ENCODE results near the gene NTM.

The NTM gene

GRCh38 chr11:132050577-132051165 lies 680.3 kb downstream of the NTM start:
- H3K9me2 ChIP-seq (replicated peaks; ENCODE audit: control insufficient read depth, low read length) = no peaks in the 10 kb centered on the region
- no peaks in the 10 kb centered on the region for H3K4me1 ChIP-seq (ENCODE audit: control insufficient read depth, low read length)
- H4K20me1 ChIP-seq (ENCODE audit: control insufficient read depth, insufficient read depth, low read depth, low read length) = no peaks in the 10 kb centered on the region
- H3K4me2 ChIP-seq (ENCODE audit: low read length) = no peak overlapping the region
- no peaks in the 10 kb centered on the region for H3K27me3 ChIP-seq (ENCODE audit: control insufficient read depth, low read length)
- no peaks in the 10 kb centered on the region for H3K9me3 ChIP-seq (ENCODE audit: control insufficient read depth, insufficient read depth, low read length)
- no peaks in the 10 kb centered on the region for H3F3A ChIP-seq (ENCODE audit: control insufficient read depth, insufficient read depth)
- no peak overlapping the region for H3K27ac ChIP-seq (ENCODE audit: low read depth, low read length)
- H3K36me3 ChIP-seq (ENCODE audit: control insufficient read depth, low read length) = no peaks in the 10 kb centered on the region
- no peak overlapping the region for H3K4me3 ChIP-seq (ENCODE audit: low read length)
- TF ChIP-seq CTCF (IDR thresholded peaks at IDR 0.05; ENCODE audit: low read depth, low read length, poor library complexity, severe bottlenecking) (no peak), EZH2phosphoT487 (IDR thresholded peaks at IDR 0.05; ENCODE audit: borderline replicate concordance, low read length) (no peak)
- H3K79me2 ChIP-seq (ENCODE audit: control insufficient read depth, low read length) = no peaks in the 10 kb centered on the region

GRCh38 chr11:132051704-132052103 lies 681.3 kb downstream of the NTM start:
- H3K79me2 ChIP-seq (ENCODE audit: control insufficient read depth, low read length) = no peaks in the 10 kb centered on the region
- H3F3A ChIP-seq (ENCODE audit: control insufficient read depth, insufficient read depth) = no peaks in the 10 kb centered on the region
- no peak overlapping the region for H3K4me2 ChIP-seq (ENCODE audit: low read length)
- H3K27ac ChIP-seq (ENCODE audit: low read depth, low read length) = no peak overlapping the region
- TF ChIP-seq EZH2phosphoT487 (IDR thresholded peaks at IDR 0.05; ENCODE audit: borderline replicate concordance, low read length) = no peak
- no peaks in the 10 kb centered on the region for H3K4me1 ChIP-seq (ENCODE audit: control insufficient read depth, low read length)
- no peak overlapping the region for H3K4me3 ChIP-seq (ENCODE audit: low read length)
- no peaks in the 10 kb centered on the region for H3K9me2 ChIP-seq (replicated peaks; ENCODE audit: control insufficient read depth, low read length)
- no peaks in the 10 kb centered on the region for H3K9me3 ChIP-seq (ENCODE audit: control insufficient read depth, insufficient read depth, low read length)
- no peaks in the 10 kb centered on the region for H3K36me3 ChIP-seq (ENCODE audit: control insufficient read depth, low read length)
- no peaks in the 10 kb centered on the region for H4K20me1 ChIP-seq (ENCODE audit: control insufficient read depth, insufficient read depth, low read depth, low read length)
- H3K27me3 ChIP-seq (ENCODE audit: control insufficient read depth, low read length) = no peaks in the 10 kb centered on the region

DNA sequence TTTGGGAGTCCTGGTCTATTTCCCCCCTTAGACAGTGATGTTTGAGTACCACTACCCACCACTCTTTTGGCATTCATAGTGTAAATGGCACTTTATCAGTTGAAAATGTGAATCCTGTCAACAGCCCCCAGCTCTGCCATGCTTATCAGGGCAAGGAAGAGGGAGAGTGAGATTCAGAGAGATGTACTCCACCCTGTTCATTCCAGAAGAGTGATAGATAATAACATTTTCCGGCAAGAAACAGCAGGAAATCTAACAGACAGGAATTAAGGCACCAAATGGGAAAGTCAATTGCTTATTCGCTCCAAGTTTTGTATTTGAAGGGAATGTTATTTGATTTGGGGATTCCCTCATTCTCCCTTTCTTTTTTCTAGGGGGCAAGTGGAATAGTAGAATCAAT lies 681.9 kb downstream of the NTM start:
- Histone ChIP-seq H3F3A (ENCODE audit: control insufficient read depth, insufficient read depth) (no peaks in the 10 kb centered on the region), H3K79me2 (ENCODE audit: control insufficient read depth, low read length) (no peaks in the 10 kb centered on the region), H3K27me3 (ENCODE audit: control insufficient read depth, low read length) (no peaks in the 10 kb centered on the region), H3K4me2 (ENCODE audit: low read length) (no peak overlapping the region), H3K36me3 (ENCODE audit: control insufficient read depth, low read length) (no peaks in the 10 kb centered on the region), H3K27ac (ENCODE audit: low read depth, low read length) (no peak overlapping the region), H3K9me3 (ENCODE audit: control insufficient read depth, insufficient read depth, low read length) (no peaks in the 10 kb centered on the region), H4K20me1 (ENCODE audit: control insufficient read depth, insufficient read depth, low read depth, low read length) (no peaks in the 10 kb centered on the region), H3K4me3 (ENCODE audit: low read length) (no peak overlapping the region), H3K9me2 (replicated peaks; ENCODE audit: control insufficient read depth, low read length) (no peaks in the 10 kb centered on the region), H3K4me1 (ENCODE audit: control insufficient read depth, low read length) (no peaks in the 10 kb centered on the region)
- TF ChIP-seq CTCF (IDR thresholded peaks at IDR 0.05; ENCODE audit: low read depth, low read length, poor library complexity, severe bottlenecking) (no peak), EZH2phosphoT487 (IDR thresholded peaks at IDR 0.05; ENCODE audit: borderline replicate concordance, low read length) (no peak)

- Histone ChIP-seq H4K20me1 (ENCODE audit: control insufficient read depth, insufficient read depth, low read depth, low read length) (no peaks in the 10 kb centered on the region), H3K27ac (ENCODE audit: low read depth, low read length) (no peak overlapping the region), H3F3A (ENCODE audit: control insufficient read depth, insufficient read depth) (no peaks in the 10 kb centered on the region), H3K4me1 (ENCODE audit: control insufficient read depth, low read length) (no peaks in the 10 kb centered on the region), H3K9me3 (ENCODE audit: control insufficient read depth, insufficient read depth, low read length) (no peaks in the 10 kb centered on the region), H3K79me2 (ENCODE audit: control insufficient read depth, low read length) (no peaks in the 10 kb centered on the region), H3K9me2 (replicated peaks; ENCODE audit: control insufficient read depth, low read length) (no peaks in the 10 kb centered on the region), H3K36me3 (ENCODE audit: control insufficient read depth, low read length) (no peaks in the 10 kb centered on the region), H3K4me2 (ENCODE audit: low read length) (no peak overlapping the region), H3K4me3 (ENCODE audit: low read length) (no peak overlapping the region), H3K27me3 (ENCODE audit: control insufficient read depth, low read length) (no peaks in the 10 kb centered on the region)
- TF ChIP-seq EZH2phosphoT487 (IDR thresholded peaks at IDR 0.05; ENCODE audit: borderline replicate concordance, low read length) (no peak), CTCF (IDR thresholded peaks at IDR 0.05; ENCODE audit: low read depth, low read length, poor library complexity, severe bottlenecking) (no peak)
These were observed 682.5 kb downstream of the NTM start for GRCh38 chr11:132052904-132053303.
